GM18909 (cell line): ENCODE data around the gene TTC34.

Source experiments
- ATAC-seq: cut with Tn5 transposase; IDR thresholded peaks from one replicate; pipeline ENCODE4 v1.9.1; 2021; ENCODE audit warnings: mild to moderate bottlenecking; ENCODE audit not compliant: unreplicated experiment, poor library complexity

TTC34 gene

DNA sequence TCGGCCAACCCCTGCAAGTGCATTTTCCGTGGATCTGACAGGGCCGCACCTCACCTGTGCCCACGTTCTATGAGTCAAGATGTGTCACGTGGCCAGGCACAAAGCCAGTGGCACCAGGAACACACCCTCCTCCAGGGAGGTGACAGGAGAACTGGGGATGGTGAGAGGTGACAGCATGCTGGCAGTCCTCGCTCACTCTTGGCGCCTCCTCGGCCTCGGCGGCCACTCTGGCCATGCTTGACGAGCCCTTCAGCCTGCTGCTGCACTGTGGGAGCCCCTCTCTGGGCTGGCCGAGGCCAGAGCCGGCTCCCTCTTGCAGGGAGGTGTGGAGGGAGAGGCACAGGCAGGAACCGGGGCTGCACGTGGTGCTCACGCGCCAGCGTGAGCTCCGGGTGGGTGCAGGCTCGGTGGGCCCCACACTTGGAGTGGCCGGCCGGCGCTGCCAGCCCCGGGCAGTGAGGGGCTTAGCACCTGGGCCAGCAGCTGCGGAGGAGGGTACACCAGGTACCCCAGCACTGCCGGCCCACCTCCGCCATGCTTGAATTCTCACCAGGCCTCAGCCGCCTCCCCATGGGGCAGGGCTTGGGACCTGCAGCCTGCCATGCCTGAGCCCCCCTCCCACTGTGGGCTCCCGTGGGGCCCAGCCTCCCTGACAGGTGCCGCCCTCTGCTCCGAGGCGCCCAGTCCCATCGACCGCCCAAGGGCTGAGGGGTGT, 11.6 kb upstream of the TTC34 start:
- no peak for ATAC-seq

DNA sequence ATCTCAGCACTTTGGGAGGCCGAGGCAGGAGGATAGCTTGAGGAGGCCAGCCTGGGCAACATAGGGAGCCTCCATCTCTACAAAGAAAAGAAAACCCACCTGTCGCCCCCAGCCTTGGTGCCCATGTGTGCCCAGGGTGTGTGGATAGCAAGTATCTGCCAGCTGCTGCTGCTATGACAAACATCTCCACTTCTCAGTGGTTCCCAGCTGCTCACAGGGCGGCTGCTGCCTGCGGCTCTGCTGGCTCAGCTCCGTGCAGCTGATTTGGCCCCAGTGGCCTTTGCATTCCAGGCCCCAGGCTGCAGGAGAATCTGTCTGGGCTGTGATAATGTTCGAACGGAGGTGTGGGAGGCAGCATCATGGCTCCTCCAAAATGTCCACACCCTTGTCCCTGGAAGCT, 10.6 kb upstream of the TTC34 start:
- no peak for ATAC-seq

DNA sequence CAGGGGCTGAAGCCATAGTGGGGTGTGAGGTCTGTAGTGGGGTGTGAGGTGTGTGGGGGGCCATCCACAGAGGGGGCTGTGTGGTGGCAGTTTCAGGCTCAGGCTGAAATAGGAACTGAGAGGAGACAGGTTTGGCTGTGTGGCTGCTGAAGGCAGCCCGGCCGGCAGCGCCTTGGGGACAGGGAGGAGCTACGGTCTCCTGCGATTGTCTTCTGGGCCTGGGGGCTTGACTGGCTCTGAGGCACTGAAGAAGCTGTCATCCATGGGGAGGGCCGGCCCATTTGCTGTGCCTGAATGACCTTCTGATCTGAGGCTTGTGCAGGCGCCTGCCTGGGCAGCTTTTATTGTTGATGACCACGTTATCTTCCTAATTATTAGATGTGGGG, 10.0 kb upstream of the TTC34 start:
- no peak for ATAC-seq

DNA sequence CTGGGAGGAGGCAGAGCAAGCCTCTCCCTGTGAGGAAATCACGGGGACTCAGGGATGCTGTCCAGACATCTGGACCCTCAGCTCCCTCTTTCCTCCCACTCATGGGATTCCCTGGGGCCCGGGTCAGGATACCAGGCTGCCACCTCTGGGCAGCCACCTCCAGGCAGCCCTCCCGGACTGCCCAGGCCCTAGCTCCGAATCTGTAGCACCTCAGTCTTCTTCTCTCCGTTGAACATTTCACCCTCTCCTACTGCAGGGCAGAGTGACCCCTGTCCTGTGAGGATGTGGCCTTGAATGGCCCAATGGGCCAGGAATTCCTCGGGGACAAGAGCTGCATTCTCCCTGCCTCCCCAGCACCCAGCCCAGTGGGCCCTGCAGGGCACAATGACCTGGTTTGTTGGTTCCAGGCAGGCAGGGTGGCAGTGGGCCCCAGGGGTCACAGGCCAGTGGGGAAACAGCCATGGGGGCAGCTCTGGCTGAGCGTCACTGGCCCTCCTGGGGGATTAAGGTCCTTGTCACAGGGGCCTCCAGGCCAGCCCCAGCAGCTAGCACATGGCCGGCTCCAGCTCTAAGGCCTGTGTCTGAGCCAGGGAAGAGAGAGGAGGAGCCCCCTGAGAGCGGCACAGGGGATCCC, 9.5 kb upstream of the TTC34 start:
- ATAC-seq = no peak

DNA sequence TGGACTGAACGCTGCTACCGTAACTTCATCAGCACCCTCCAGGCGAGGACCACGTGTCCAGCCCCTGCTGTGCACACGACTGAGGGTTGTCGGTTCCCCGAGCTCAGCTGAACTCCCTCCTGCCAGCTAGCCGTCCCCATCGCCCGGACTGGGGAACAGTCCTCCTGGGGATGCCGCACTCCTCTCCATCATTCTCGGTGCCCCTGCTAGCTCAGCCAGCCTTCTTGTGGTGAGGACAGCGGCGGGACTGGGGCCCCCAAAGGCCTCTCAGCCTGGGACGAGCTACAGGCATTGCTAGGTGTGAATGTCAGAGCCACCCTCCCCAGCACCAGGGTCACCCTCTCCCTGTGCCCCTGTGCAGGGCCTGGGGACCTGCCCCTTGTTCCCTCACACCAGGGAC, 8.8 kb upstream of the TTC34 start:
- no peak for ATAC-seq

DNA sequence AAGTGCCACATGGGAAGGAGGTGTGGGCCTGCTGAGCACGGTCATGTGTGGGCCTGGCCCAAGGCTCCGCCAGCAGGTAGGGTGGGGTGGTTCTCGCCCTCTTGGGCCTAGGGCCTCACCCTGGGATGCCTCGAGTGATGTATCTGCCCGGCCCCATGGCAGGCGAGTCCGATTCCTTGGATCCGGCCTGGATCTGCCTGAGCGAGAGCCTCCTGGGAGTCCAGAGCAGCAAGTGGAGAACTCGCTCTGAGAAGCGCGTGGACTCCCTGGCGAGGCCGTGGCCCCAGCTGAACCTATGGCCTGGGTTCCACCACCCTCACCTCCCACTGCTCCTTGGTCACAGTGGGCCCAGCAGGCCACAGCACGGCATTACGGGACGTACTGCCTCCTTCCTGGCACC, 8.2 kb upstream of the TTC34 start:
- ATAC-seq = no peak

DNA sequence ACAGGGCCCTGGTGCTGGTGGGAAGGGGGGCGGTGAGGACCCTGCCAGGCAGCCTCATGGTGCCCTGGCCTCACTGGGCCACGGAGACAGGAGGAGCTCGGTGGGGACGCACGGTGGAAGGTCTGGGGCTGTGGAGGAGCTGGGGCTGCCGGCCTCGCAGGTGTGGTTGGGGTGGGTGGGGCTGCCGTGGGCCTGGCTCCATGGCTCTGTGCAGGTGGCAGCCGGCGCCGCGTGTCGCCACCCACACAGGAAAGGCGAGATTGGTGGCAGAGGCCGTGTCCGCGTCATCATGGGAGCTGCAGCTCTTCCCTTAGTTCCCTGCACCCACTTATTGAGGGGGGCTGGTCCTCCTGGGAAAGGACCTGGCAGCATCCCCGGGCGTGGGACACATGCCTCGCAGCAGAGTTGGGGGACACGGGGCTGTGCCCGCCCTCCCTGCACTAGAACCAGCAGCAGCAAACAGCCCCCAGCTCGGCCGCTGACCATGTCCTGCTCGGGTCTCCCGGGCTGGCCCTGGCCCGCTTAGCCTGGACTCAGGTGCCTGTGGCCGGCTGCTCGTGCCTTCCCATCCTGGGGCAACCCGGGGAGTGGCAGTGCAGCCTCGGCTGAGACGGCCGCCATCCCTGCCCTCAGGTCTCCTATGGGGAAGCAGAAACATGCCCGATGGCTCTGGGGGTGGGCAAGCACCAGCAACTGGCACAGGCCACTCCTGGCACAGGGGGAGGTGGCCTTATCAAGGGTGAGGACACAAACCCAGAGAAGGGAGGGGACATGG, 7.5 kb upstream of the TTC34 start:
- no peak for ATAC-seq

DNA sequence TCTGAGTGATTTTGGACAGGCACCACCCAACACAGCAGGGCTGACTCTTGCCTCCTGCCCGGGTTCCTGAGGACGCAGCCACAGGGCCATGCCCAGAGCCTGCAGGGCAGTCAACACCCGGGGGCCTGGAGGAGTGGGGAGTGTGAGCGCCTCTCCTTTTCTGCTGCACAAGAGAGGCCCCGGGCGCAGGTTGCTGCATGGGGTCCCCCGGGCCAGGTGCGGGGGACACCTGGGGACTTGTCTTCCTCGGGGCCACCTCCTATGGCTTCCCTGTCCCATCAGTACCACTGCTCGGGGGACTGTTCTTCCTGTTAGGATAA, 6.9 kb upstream of the TTC34 start:
- ATAC-seq = no peak

DNA sequence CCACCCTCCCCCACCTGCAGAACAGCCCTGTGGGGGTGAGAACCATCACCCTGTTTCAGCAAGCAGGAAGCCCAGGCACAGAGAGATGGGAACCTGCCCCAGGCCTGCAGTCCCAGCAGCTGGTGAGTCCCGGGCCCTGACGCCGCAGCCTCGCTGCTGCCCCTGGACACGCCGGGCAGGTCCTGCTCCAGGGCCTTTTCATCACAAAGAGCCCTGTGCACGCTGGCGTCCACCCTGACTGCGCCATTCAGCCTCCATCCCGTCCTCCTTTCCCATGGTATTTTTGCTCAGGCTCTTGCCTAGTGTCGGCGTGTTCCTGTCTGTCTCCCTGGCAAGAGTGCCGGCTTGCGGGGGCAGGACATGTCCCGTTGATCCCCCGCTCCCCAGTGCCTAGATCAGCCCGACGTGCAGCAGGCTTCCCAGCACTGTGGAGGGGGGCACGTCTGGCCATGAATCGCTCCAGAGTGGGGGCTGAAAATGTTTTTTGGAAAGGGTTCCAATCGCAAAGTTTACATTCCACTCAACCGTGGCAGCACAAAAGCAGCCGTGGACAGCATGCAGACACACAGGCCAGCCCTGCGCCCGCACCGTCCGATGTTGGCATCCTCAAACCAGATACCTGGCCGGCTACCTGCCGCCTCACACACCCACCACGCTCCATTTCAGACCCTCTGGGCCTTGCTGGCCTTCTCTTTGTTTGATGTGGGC, 6.3 kb upstream of the TTC34 start:
- no peak for ATAC-seq

DNA sequence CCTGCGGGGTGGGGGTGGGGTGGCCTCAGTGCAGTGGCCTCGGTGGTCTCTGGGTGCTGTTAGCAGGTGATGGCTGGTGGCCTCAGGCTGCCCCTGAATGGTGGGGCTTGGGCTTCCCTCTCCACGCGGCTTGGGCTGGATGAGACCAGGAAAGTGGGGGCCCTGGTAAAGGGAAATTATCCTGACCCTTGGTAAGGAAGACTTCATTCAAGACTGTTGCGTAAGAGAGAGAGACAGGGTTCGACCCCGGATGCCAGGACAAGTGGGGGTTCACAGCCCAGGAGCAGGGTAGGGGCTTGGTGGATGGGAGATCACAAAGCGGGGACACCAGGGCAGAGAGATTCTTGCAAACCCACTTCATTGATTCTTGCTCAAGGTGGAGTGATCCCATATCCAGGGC, 5.5 kb upstream of the TTC34 start:
- ATAC-seq = no peak

DNA sequence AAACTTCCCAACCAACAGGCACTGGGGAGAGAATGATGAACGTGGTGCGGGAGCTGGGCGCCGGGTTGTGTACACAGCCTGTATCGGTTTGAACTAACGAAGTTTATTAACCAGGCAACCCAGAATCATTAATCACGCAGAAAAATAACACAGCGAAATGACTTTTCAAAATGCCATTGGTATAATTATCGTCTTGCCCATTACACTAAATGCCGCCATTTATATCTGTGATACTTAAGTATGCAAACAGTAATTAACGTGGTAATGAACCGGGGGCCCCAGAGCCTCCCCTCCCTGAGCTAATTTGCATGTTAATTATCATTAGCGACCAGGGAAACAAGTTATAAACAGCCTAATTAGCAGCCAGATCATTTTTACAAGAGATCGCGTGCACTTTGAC, 5.1 kb upstream of the TTC34 start:
- ATAC-seq = no peak

DNA sequence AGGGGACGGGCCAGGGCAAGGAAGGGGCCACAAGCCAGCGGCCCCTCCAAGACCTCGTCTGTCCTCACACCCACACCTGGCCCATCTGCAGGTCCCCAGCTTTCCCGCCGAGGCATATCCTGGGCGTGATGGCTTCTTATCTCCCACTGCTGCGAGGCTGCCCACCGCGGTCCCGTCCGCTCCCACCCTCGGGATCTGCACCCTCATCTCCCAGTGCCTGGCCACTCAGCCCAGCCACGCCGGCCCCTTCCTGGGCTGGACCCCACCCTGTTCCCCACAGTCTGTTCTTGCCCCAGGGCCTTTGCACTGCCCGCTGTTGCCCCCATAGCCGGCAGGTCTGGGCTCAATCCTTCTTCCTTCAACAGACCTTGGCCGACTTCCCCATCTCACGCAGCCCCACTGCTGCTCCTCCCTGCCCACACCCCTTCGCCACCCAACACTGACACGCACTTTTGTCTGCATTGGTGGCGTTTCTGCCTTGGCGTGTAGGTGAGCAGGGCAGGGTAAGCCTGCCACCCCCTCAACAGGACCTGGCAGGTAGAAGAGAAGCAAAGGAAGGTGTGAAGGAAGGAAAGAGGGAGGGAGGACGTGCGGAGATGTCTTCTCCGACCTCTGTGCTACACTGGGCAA, 4.4 kb upstream of the TTC34 start:
- ATAC-seq = no peak

DNA sequence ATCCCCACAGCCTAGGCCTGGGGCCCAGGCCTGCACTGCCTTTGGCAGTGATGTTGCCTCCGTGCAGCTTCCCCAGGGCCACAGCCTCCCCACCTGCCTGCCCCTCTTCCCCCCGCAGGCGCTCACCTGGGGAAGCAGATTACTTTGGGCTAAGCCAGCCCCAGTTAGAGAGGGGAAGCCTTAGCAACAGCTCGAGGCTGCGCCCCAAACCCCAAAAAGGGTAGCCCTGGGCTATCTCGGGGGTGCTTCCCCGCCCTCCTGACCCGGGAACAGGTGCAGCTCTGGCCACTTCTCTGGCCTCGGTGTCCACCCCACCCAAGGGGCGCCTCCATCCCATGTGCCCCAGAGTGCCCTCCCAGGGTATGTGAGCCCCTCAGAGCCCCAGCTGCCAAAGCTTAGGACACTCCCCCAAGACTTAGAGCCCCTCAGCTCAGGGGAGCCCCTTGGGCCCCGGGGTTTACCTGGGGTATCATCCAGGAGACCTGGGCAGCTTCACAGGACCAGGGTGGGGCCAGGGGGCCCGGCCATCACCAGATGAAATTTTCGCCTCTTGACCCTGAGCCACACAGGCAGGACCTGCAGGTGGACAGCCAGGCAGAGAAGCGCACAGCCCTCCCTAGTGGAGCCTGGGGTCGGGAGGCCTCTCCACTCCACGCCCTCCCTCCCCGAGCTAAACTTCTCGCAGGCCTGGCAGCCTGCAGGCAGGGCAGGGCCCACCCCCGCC, 3.3 kb upstream of the TTC34 start:
- ATAC-seq = no peak

DNA sequence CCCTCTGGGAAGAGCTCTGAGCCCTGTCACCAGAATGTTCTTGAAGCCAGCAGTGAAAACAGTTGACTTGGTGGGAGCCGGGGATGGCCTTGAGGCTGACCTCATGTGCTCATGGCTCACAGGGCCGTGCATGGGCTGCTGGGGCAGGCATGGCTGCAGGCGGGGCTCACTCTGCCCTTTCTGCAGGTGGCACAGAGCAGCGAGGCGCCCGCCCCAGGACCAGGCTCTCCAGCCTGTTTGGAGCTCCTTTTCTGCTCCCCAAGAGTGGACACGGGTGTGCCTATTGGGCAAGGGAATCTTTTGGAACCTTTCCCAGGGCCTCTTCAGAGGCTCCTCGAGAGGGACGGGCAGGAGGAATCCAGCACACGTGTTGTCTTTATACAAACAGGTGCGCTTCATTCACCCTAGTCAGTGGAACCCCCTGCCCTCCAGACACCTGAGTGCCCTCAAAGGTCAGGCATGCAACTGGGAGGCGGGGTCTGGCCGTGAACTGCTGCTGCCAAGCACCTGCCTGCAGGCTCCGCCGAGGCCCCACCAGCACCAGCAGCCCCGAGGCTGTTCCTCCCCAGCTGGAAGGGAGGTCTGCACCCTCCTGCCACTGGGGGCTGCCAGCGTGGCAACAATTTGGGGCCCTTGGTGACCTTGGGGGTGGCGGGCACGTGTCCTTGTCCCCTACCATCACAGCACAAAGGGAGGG, 2.6 kb upstream of the TTC34 start:
- ATAC-seq = no peak

DNA sequence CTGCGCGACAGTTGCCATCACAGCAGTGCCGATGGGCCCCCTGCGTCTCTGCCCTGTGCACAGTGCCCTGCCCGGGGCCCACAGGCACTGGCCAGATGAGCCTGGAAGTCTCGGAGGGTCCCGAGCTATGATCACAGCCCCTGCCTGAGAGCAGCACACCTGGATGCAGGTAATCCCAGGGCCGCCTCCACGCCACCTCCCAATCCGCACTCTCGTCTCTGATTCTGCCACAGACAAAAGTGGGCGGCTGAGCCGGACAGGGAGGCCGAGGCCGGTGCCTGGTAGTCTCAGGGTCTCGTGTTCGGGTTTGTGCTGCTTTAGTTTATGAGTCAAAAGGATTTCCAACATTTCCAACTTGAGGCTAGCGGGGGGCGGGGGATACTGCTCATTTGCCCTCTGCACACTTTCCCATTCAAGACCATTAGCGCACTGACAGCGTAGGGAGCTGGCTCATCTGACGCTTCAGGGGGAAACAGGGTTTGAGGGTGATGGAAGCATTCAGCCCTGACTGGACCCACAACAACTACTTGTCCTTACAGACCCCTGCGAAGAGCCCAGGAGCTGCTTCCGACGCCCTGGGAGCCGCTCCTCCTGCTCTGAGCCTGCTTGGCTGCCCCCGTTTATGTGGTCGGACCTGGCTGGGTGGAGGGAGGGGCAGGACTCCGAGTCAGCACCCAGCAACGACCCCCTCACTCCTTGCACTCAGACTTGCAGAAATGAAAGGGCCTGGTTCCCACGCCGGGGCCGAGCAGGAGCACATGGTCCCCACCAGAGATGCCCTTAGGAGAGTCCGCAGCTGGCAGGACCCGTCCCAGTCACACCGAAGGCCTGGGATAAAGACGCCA, 1.8 kb upstream of the TTC34 start:
- no peak for ATAC-seq

DNA sequence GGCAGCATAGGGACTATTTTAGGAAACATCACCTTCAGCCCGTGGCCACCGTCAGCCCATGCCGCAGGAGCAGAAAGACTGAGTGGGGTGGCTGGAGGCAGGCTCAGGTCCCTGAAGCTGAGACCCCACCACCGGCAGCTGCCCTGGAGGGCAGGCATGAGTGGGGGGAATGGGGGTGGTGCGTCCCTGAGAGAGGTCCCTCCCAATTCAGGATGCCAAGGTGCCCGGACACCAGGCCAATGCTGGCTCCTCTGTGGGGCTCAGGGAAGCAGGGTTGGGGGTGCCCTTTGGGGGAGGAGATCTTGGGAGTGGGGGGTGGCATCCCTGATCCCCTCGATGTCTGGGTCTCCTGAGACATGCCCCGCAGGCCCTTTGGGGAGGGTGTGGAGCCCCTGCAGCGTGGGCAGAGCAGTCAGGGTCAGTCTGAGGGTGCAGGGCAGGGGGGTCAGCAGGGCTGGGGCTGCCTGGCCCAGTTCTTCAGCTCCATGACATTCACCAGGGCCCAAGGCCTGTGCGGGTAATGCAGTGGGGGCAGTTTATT, 998 bp upstream of the TTC34 start:
- no peak for ATAC-seq

DNA sequence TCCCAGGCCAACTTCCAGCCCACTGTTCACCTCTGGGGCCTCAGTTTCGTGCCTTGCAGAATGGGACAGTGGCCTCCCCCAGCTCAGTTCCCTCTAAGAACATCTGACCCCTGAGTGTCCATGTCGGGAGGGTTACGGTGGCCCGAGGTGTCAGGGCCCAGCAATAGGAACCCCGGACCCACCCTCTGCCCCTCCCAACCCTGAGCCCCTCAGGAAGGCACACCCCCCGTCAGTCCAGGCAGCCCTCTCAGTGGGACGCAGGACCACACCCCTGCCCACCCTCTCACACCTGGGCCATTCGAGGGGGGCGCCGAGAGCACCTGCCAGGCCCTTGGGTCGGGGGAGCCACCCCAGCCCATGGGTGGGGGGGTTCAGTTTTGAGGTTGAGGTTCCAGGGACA, 447 bp downstream of the TTC34 start:
- ATAC-seq = no peak

DNA sequence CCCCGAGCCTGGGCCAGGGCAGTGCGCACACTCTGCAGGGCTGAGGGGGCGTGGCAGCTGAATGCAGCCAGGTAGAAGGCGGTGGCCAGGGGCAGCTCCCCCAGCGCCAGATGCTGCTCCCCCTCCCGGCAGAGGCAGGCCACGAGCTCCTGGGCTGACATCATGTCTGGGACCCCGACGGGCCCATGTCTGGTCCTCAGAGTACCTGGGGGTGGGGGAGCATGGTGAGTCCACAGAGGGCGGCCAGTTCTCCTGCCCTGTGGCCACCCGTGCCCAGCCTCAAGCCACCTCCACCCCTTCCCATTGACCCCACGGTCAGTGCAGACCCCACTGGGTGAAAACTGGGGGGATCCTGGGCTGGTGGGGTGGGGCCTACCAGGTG, 838 bp downstream of the TTC34 start:
- no peak for ATAC-seq
